ENCODE data around the gene COPE.

DNA sequence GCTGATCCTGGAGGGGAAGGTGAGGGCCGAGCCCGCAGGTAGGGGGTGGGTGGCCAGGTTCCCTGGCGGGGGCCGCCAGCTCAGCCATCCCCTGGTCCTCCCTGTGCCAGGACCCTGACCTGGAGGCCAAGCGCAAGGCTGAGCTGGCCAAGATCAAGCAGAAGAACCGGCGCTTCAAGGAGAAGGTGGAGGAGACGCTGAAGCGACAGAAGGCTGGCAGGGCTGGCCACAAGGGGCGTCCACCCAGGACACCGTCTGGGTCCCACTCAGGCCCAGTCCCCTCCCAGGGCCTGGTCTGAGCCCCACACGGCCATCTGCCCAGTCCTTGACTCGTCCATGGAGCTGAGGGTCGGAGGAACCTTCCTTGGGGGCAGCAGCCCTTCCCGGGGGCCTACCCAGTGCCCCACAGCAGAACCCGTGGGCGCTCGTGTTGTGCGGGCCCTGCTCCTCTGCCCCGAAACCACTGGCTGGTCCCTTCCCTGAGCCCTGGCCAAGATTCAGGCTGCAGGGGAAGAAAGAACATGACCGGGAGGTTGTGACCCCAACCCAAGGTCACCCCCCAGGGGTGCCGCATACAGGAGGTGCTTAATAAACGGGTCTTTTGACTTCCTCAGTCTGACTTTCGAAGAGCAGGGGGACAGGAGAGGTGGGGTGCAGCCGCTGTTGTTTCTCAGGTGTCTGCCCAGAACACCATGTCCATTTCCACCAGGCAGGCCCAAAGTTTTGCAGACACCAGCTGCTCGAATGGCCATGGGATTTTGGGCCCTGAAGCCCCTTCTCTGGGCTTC, 9.0 kb upstream of the COPE start:
- TF ChIP-seq POLR2A (IDR thresholded peaks at IDR 0.05) = no peak
- TF ChIP-seq, protein P1, sequence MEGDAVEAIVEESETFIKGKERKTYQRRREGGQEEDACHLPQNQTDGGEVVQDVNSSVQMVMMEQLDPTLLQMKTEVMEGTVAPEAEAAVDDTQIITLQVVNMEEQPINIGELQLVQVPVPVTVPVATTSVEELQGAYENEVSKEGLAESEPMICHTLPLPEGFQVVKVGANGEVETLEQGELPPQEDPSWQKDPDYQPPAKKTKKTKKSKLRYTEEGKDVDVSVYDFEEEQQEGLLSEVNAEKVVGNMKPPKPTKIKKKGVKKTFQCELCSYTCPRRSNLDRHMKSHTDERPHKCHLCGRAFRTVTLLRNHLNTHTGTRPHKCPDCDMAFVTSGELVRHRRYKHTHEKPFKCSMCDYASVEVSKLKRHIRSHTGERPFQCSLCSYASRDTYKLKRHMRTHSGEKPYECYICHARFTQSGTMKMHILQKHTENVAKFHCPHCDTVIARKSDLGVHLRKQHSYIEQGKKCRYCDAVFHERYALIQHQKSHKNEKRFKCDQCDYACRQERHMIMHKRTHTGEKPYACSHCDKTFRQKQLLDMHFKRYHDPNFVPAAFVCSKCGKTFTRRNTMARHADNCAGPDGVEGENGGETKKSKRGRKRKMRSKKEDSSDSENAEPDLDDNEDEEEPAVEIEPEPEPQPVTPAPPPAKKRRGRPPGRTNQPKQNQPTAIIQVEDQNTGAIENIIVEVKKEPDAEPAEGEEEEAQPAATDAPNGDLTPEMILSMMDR (IDR thresholded peaks at IDR 0.05 in 4 of 5, conservative IDR thresholded peaks at IDR 0.05 in 1 of 5) = no peak

Data from gastrocnemius medialis (tissue), 4 donors.